ENCODE measurements around the gene PPP1R1B.
A peak's percentile ranks its signal among the peaks of the same experiment; 100 is the strongest.
"Not testable (repeated sequence)": the region's sequence is repeated elsewhere in the genome, so short reads cannot be mapped to it uniquely, and the experiment has no call there.

The PPP1R1B gene

GRCh38 chr17:39626171-39627046 lies at the start of gene PPP1R1B:
PPP1R1B (plus strand) TSS chr17:39626952; CDS start chr17:39627393, 441 bp downstream.
- no peak for DNase-seq

GRCh38 chr17:39578272-39578671 lies 48.5 kb upstream of the PPP1R1B start:
- no peak for DNase-seq

- no peak for DNase-seq
Measured at GRCh38 chr17:39579318-39580081, 47.3 kb upstream of the PPP1R1B start.

- DNase-seq: no peak
Measured at GRCh38 chr17:39580082-39580468, 46.7 kb upstream of the PPP1R1B start.

DNA sequence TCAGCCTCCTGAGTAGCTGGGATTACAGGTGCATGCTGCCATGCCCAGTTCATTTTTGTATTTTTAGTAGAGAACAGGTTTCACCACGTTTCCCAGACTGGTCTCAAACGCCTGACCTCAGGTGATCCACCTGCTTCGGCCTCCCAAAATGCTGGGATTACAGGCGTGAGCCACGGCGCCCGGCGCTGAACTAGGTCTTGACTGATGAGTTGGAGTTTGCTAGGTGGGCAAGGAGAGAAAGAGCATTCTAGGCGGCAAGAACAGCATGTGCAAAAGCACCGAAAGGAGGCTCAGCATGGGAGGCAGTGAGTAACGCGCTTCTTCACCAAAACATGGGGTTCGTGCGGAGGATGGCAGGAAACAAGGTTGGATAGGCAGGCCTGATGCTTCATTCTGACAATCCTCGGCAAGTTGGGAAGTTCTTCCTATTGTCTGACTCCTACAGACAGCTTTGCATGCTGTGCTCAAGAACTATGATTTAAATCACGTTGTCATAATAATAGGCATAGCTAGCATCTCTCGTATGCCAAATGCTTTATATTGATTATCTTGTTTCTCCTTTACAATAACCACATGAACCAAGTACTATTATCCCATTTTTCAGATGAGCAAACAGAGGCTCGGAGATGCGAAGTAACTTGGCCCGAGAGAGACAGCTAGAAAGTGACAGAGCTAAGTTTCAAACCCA lies 45.5 kb upstream of the PPP1R1B start:
- no peak for DNase-seq

DNA sequence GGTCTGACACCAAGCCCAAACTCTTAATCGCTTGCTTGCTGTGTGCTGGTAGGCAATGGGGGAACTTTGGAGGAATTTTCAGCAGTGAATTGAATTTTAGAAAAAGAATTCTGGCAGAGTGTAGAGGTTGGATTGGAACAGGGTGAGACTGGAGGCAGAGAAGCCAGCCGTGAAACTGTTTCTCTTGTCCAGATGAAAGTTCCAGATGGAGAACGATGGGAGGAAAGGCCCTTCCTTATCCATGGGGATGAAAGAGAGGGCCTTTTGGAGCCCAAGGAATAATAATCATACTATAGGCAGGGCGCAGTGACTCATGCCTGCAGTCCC lies 45.0 kb upstream of the PPP1R1B start:
- DNase-seq: no peak

- no peak for DNase-seq
Measured at GRCh38 chr17:39582658-39583057, 44.1 kb upstream of the PPP1R1B start.

DNA sequence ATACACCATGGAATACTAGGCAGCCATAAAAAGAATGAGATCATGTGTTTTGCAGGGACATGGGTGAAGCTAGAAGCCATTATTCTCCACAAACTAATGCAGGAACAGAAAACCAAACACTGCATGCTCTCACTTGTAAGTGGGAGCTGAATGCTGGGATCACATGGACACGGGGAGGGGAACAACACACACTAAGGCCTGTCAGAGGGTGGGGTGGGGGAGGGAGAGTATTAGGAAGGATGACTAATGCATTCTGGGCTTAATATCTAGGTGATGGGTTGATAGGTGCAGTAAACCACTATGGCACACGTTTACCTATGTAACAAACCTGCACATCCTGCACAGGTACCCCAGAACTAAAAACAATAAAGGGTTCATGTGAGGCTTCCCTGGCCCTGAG lies 36.6 kb upstream of the PPP1R1B start:
- not testable (repeated sequence) for DNase-seq

DNA sequence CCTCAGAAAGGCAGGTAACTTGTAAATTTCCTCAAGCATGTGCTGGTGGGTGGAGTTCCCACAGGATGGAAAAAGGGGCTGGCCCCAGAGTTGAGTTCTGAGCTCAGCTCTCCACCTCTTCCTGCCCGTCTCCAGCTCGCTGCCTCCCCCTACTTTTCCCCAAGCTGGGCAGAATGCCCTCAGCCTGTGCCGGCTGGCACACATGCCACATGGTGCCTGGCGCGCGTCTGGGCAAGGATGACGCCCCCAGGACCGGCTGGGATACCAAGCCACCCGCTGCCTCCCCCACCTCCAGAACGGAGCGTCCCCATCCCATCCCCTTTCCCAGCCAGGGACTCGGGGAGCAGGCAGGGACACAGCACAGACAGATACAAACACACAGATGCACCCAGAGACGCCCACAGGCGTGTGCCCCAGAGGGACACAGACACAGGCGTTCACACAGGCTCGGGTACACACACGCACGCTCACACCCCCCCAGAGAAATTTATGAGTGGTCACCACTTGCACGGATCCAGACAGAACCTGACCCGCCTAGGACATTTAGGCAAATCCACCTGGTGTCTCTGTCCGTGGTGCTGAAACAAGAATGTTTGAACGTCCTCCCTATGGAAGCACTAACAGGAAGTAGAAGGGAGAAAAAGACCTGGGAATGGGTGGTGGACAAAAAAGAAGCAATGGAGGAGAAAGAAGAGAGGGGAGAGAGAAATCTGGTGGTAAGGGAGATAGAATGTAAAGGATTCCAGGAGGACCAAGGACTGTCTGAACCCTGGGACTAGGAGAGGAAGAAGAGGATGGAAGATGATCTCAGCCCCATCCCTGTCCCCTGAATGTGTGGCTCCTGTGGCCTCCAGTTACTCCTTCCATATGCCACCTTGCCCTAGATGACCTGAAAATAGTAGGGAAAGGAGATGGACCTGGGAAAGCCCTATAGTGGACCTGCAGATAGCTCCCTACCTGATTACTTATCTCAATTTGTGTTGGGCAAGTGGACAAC lies 34.5 kb upstream of the PPP1R1B start:
- DNase-seq: peak; percentile 85

DNA sequence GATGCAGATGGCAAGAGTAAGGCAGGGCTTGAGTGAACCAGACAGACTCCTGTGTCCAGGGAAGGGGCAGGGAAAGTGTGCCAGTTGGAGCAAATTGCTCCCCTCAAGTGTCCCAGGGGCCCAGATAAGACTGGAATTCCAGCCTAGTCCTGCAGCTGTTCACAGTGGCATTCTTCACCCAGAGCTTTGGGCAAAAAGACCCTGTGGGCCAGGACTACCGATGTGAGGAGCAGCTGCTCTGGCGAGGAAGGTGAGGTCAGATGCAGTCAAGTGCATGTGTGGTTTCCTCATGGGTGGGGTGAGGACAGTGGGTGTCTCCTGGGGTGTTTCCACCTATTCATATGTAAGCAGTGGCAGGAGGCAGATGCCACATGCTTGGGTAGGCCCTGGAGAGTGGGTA lies 33.4 kb upstream of the PPP1R1B start:
- no peak for DNase-seq

- DNase-seq: no peak
Measured at GRCh38 chr17:39595294-39595693, 31.5 kb upstream of the PPP1R1B start.

DNA sequence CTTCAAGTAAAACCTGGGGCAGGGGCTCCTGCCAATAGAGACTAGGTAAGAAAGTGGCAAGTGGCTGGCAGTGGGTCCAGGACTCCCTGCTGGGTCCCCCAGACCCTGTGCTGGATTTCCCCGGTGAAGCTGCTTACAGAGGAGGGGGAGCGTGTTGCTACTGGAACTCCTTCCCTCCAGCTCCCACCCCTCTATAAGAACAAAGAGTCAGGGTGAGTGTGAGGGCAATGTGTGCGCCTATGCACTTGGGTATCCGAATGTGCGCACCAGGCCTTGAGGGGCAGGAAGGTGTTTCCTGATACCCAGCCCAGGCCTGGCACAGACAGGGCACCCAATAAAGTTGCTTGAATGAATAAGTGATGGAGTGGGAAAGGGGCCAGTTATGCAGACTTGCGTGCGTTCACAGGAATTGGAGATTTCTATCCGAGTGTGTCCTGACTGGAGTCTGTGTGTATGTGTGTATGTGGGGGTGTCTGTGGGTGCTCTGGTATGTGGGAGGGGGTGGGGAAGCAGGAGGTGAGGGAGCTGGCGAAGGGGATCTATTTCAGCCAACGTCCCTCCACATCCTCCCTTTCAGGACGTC lies 30.7 kb upstream of the PPP1R1B start:
- no peak for DNase-seq

- peak; percentile 52 for DNase-seq
Measured at GRCh38 chr17:39596543-39597267, 30.0 kb upstream of the PPP1R1B start.

GRCh38 chr17:39597372-39598046 lies 29.2 kb upstream of the PPP1R1B start:
- peak; percentile 94 for DNase-seq

DNA sequence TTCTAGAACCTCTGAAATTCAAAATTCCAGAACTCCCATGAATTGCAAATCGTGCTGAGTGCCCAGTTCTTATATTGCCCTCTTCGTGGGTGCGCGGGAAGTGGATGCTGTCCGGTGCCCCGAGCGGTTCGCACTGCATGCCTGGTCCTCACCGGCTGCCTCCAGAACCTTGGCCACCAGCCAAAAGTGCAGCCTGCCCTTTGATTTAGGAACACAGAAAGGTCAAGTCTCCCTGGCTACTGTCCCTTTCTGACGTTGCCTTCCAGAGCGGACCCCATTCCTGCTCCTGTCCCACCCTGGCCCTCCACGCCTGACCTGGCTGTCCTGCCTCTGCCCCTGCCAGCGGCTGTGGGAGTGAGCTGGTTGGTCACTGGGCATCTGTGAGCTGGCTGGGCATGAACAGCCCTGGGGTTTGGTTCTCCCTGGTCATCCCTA lies 28.7 kb upstream of the PPP1R1B start:
- DNase-seq: no peak

DNA sequence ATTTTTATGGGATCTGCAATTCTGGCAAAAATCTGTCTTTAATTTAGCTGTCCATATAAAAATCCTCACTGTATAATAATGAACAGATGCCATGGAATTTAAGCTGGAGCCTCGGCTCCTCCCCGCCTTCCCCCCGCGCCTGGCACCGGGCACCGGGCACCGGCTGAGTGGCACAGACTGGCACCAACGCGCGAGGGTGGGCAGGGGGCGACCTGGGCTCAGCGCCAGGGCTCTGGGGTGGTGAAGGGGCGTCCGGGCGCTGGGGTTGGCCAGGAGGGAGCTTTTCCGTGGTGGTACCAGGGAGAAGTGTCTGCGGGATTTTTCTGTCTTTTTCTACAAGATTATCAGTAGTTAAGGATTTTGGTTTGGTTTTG lies 28.1 kb upstream of the PPP1R1B start:
- peak; percentile 42 for DNase-seq

DNA sequence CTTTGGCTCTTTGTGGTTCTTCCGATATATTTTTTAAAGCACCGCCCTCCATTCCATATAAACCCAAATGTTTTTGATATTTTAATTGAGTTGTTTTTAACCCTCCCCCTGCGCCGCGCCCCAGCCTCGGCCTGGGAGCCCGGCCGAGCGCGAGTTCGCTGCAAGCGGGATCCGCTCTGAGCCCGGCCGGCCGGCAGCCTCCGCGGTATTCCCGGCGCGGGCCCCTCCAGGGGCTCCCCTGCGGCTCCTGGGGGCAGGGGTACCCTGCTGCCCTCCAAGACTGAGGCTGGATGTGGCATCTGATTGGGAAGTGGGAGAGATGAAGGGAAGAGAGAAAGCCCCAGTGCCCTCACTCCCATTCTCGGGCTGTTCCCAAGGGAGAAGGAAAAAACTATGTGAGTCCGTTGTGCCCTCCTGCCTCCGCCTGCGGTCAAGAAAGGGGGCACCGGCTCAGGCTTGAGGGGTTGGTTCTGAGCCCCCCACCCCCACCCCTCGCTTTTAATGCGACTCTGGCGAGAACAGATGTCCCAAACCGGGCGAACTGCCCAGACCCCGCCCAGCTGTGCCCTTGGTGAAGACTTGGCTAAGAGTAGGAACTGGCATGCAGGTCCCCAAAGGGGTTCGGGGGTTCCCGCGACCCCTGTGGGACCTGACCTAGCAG lies 27.6 kb upstream of the PPP1R1B start:
- DNase-seq: peak; percentile 71

DNA sequence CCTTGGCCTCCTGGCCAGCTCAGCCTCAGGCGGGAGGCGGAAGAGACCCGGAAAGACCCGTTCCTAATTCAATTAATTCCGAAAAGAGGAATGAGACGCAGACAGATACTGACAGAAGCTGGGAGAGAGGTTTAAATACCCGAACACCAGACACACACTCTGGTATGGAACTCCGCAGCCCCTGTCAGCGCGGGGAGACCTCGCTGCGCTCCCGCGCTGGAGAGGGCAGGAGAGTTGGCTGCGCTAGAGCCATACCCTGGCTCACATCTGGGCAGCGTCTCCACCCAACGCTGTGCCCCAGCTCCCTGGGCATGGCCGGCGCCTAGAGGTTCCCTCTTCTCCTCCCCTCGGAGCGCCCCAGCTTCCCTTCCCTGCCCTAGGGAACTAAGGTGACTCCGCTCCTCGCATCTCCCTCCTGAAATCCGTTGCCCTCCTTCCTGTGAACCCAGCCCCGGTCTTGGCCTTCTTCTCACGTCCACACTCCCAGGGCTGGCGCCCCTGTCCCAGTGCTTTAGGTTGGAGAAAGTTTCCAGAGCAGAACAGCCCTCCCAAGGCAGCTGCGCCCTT lies 27.0 kb upstream of the PPP1R1B start:
- peak; percentile 71 for DNase-seq

DNA sequence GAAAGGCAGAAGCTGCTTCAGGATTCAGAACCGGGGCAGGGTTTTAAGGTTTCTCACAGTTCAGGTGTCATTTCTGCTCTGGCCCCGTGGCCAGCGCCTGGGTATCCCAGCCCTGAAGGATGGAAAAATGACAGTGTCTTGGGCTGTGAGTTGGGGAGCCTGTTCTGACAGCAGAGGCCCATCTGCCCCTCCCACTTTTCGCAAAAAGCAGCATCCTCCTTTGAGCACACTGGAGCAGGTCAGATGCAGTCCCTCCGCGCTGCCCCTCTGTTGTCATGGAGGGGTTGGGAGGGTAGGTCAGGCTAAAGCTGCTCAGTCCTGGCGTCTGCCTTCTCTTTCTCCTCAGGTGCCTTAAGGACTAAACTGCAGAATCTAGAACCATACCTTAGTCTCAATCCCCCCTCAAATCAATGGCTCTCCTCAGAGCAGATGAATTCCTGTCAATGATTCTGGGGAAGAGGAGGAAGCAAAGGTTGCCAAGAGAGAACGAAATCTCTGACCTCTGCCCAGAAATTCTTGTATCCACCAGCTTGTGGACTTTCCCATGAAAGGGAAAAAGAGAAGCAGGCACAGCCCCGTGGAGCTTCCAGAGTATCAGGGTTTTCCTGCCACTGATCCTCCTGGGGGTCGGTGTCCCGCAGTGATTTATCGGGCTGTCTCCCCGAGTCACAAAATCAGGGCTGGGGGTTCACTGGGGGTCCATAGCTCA lies 26.3 kb upstream of the PPP1R1B start:
- no peak for DNase-seq

Measured in NCI-H1694 treated with DMSO at 0.1 percent for 48 hours (cell line).